B cell (primary cell): ENCODE results near the gene NUSAP1. TPM values are rescaled to one million over a fixed set of nuclear protein-coding genes. Genes with fewer than 3 reads are reported as not detected.

ENCODE experiments used
- ATAC-seq: fragments of 200-7000 bp; cut with Tn5 transposase; one replicate; pipeline ENCODE4 v1.10.0; 2021; ENCODE audit warnings: low read depth, mild to moderate bottlenecking, moderate number of reproducible peaks, moderate library complexity
- CTCF ChIA-PET: fragments of 350-600 bp; sonication (Branson Sonifier 250); formaldehyde crosslinking; loops from one replicate; lab custom pipeline; 2021; ENCODE audit warnings: antibody characterized with exemption, inconsistent platforms; lab: Charles Lee
- POLR2A ChIA-PET: fragments of 350-600 bp; sonication (Branson Sonifier 250); formaldehyde crosslinking; loops from one replicate; lab custom pipeline; 2021; ENCODE audit warnings: antibody characterized with exemption; lab: Charles Lee
- DNase-seq: peaks from one replicate; pipeline ENCODE4 v3.0.0; 2013
- H2AFZ ChIP-seq: 2 replicates; pipeline ENCODE4 v1.6.1; 2012; ENCODE audit warnings: mild to moderate bottlenecking, low read depth, low read length; ENCODE audit not compliant: insufficient read depth, poor library complexity, severe bottlenecking
- H3K27ac ChIP-seq, 2 donors: 1 replicate in 1 of 2; 2 replicates in 1 of 2; pipeline ENCODE4 v1.5.1; 2012 to 2013; ENCODE audit warnings: low read length in 2 of 2, mild to moderate bottlenecking in 2 of 2, moderate library complexity in 1 of 2
- H3K27me3 ChIP-seq, 4 experiments: fragments of 200-600 bp in 1 of 4; sonication (generic) in 1 of 4; replicated peaks in 1 of 4; 1 replicate in 2 of 4; 2 replicates in 2 of 4; pipeline versions ENCODE4 v1.6.1 to v1.7.0; 2013 to 2016; ENCODE audit warnings: low read length in 3 of 4, mild to moderate bottlenecking in 2 of 4, mixed read lengths in 1 of 4, moderate library complexity in 1 of 4; ENCODE audit not compliant: insufficient read depth in 4 of 4, control insufficient read depth in 3 of 4; ENCODE audit errors: control extremely low read depth in 1 of 4
- H3K36me3 ChIP-seq, 2 experiments: replicated peaks in 1 of 2; 1 replicate in 1 of 2; 2 replicates in 1 of 2; pipeline versions ENCODE4 v1.6.1 to v1.7.1; 2013; ENCODE audit warnings: low read length in 1 of 2; ENCODE audit not compliant: insufficient read depth in 2 of 2, control insufficient read depth in 1 of 2; ENCODE audit errors: control extremely low read depth in 1 of 2, extremely low read depth in 1 of 2
- H3K4me1 ChIP-seq, 2 donors: fragments of 200-600 bp in 1 of 2; sonication (generic) in 1 of 2; 1 replicate in 1 of 2; 2 replicates in 1 of 2; pipeline versions ENCODE4 v1.5.1 to v1.6.1; 2013 to 2017; ENCODE audit warnings: low read length in 2 of 2; ENCODE audit not compliant: control insufficient read depth in 2 of 2, insufficient read depth in 2 of 2
- H3K4me2 ChIP-seq: replicated peaks from 2 replicates; pipeline ENCODE3; 2012; ENCODE audit warnings: mild to moderate bottlenecking, low read depth, low read length; ENCODE audit not compliant: poor library complexity, severe bottlenecking
- H3K4me3 ChIP-seq, 5 experiments: fragments of 200-600 bp in 1 of 5; sonication (generic) in 1 of 5; 1 replicate in 3 of 5; 2 replicates in 2 of 5; pipeline versions ENCODE4 v1.5.1 to v1.7.0; 2011 to 2016; ENCODE audit warnings: low read length in 4 of 5, mild to moderate bottlenecking in 4 of 5, low read depth in 2 of 5, control low read depth in 1 of 5, moderate library complexity in 1 of 5; ENCODE audit not compliant: insufficient read depth in 1 of 5; ENCODE audit errors: control extremely low read depth in 1 of 5, extremely low read depth in 1 of 5
- H3K79me2 ChIP-seq: fragments of 200-600 bp; sonication (generic); one replicate; pipeline ENCODE4 v1.6.0; 2016; ENCODE audit warnings: low read length; ENCODE audit not compliant: control insufficient read depth, insufficient read depth
- H3K9ac ChIP-seq: fragments of 200-600 bp; sonication (generic); 2 replicates; pipeline ENCODE4 v1.6.1; 2017; ENCODE audit warnings: mild to moderate bottlenecking, low read length, moderate library complexity
- H3K9me3 ChIP-seq, 3 donors: one replicate each; pipeline versions ENCODE4 v1.6.1 to v1.7.1; 2013; ENCODE audit warnings: low read length in 2 of 3; ENCODE audit not compliant: control insufficient read depth in 2 of 3, insufficient read depth in 1 of 3; ENCODE audit errors: control extremely low read depth in 1 of 3
- H4K20me1 ChIP-seq: 2 replicates; pipeline ENCODE4 v1.6.0; 2012; ENCODE audit warnings: mild to moderate bottlenecking, low read length; ENCODE audit not compliant: insufficient read depth, control insufficient read depth, poor library complexity, severe bottlenecking
- H3K27ac Mint-ChIP-seq: one replicate; pipeline ENCODE4 v1.8.0; 2021; ENCODE audit warnings: mixed read lengths
- H3K27me3 Mint-ChIP-seq: one replicate; pipeline ENCODE4 v1.8.0; 2021; ENCODE audit warnings: mixed read lengths
- H3K4me1 Mint-ChIP-seq: one replicate; pipeline ENCODE4 v1.8.0; 2021; ENCODE audit warnings: mixed read lengths
- H3K4me3 Mint-ChIP-seq: one replicate; pipeline ENCODE4 v1.8.0; 2021; ENCODE audit warnings: mixed read lengths
- H3K9me3 Mint-ChIP-seq: one replicate; pipeline ENCODE4 v1.8.0; 2022; ENCODE audit warnings: mixed read lengths; ENCODE audit not compliant: insufficient read depth
- EZH2 ChIP-seq: IDR thresholded peaks from 2 replicates; pipeline ENCODE4 v1.6.1; 2012; ENCODE audit warnings: borderline replicate concordance, low read depth, mild to moderate bottlenecking, moderate library complexity, low read length; ENCODE audit not compliant: insufficient read depth, poor library complexity, severe bottlenecking
- WGBS: methylation state at CpG from one replicate; pipeline ENCODE4 v1.1.5; 2013; ENCODE audit warnings: missing lambda C conversion rate; ENCODE audit not compliant: insufficient coverage; 5-methylcytosine and 5-hydroxymethylcytosine counted together
- intact Hi-C: fragments of 100-400 bp; cut with micrococcal nuclease; formaldehyde crosslinking; loops from one replicate; pipeline ENCODE4 v1.10.0; 2022
- polyA plus RNA-seq: library from polyadenylated mRNA; depleted of rRNA; stranded (reverse); fragments of >200 nt; gene quantifications from 2 replicates; pipeline ENCODE4 v1.2.3, GENCODE V29; 2012
- total RNA-seq, 2 donors: library from RNA; stranded (reverse); fragments of 120-200 nt in 1 of 2; gene quantifications; 1 replicate in 1 of 2; 2 replicates in 1 of 2; pipeline versions ENCODE4 v1.2.3 to v1.2.4, GENCODE V29; 2013 to 2022
- TF ChIP-seq, protein P1 (sequence below): fragments of 200-600 bp; IDR thresholded peaks from one replicate; pipeline ENCODE4 v1.8.0; 2022; ENCODE audit warnings: antibody characterized with exemption, mild to moderate bottlenecking

Gene NUSAP1
- total and polyA plus RNA-seq, 2 donors (not counting 1 experiment from before 2014, with no cell fraction given): 5.4 to 8.3 TPM

DNA sequence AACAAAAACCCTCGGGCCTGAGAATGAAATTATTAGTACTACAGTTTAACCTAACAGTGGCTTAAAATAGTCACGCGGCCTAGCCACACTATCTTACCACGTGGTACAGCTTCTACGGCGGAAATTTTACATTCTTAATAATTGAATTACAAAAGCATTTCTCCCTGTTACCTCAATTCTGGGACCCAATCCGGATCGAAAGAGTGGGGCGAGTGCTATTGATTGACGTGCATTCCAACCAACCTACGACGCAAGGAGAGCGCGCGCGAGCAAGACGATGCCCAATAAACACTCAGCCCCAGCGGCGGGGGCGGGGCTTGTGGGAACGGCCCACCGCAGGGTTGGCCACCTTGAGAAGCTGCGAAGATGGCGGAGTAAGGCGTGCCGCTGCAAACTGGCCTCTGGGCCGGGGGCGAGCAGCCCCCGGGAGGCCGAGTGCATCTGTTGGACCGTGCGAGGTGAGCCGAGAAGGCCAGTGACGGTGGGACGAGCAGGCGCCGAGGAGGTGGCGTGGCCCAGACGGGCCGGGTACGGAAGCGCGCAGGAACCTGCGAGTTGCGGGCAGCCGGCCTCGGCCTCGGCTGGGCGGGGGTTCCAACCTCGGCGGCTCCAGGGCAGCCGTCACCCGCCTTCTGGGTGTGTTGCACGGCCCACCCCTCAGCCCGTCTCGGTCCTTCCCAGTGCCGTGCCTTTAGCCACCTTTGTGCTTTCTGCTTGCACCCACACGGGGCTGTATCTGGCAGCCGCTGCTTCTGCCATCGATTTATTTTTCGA, 48.8 kb upstream of the NUSAP1 start:
- peak; percentile 98 for ATAC-seq
- no peaks in the 10 kb centered on the region for H3K9me3 ChIP-seq
- H3K79me2 ChIP-seq: peaks cover 48% of the 10 kb centered on the region
- Mint-ChIP-seq H3K9me3 (no peaks in the 10 kb centered on the region), H3K27me3 (no peaks in the 10 kb centered on the region), H3K4me3 (peak overlapping the region; percentile 95), H3K4me1 (peaks cover 42% of the 10 kb centered on the region), H3K27ac (peak overlapping the region; percentile 97)
- ChIA-PET POLR2A (interaction anchor here (0.8 to 1.5 kb wide), 5 partner anchors 8 to 989 kb away, joined by 3 to 10 read pairs (median 3); partner anchors contain the start of genes CHP1, EXD1, GANC and NUSAP1), CTCF (interaction anchor here (0.6 to 0.9 kb wide), 2 partner anchors 53 to 560 kb away, joined by 4 to 5 read pairs; partner anchors contain the start of gene CHP1)
- DNase-seq: peak; percentile 99
- H3K4me2 ChIP-seq: peak overlapping the region; percentile 79
- H3K4me3 ChIP-seq: peak overlapping the region; percentile 86 to 97 (median 94)
- peak overlapping the region; percentile 86 to 90 for H3K27ac ChIP-seq
- no peaks in the 10 kb centered on the region for H3K27me3 ChIP-seq
- H3K9ac ChIP-seq: peak overlapping the region; percentile 85
- intact Hi-C loops: loop anchor here (1.0 to 5.0 kb wide), 9 partner anchors 7 to 902 kb away; partner anchors contain the start of genes CHP1, KNSTRN, NDUFAF1 and NUSAP1
- peak overlapping the region; percentile 89 for H2AFZ ChIP-seq
- under 1% methylated on average over 54 of the region's 61 CpGs for WGBS
- TF ChIP-seq, protein P1, sequence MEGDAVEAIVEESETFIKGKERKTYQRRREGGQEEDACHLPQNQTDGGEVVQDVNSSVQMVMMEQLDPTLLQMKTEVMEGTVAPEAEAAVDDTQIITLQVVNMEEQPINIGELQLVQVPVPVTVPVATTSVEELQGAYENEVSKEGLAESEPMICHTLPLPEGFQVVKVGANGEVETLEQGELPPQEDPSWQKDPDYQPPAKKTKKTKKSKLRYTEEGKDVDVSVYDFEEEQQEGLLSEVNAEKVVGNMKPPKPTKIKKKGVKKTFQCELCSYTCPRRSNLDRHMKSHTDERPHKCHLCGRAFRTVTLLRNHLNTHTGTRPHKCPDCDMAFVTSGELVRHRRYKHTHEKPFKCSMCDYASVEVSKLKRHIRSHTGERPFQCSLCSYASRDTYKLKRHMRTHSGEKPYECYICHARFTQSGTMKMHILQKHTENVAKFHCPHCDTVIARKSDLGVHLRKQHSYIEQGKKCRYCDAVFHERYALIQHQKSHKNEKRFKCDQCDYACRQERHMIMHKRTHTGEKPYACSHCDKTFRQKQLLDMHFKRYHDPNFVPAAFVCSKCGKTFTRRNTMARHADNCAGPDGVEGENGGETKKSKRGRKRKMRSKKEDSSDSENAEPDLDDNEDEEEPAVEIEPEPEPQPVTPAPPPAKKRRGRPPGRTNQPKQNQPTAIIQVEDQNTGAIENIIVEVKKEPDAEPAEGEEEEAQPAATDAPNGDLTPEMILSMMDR: no peak
- TF ChIP-seq EZH2: no peak
- peaks cover 16 to 33% of the 10 kb centered on the region in 2 donors for H3K4me1 ChIP-seq
- H3K36me3 ChIP-seq: peaks cover 5 to 41% of the 10 kb centered on the region in 2 experiments
- peaks cover 9% of the 10 kb centered on the region for H4K20me1 ChIP-seq
